ENCODE results near the gene PLXNA2.
A peak's percentile ranks its signal among the peaks of the same experiment; 100 is the strongest.

PLXNA2 gene

DNA sequence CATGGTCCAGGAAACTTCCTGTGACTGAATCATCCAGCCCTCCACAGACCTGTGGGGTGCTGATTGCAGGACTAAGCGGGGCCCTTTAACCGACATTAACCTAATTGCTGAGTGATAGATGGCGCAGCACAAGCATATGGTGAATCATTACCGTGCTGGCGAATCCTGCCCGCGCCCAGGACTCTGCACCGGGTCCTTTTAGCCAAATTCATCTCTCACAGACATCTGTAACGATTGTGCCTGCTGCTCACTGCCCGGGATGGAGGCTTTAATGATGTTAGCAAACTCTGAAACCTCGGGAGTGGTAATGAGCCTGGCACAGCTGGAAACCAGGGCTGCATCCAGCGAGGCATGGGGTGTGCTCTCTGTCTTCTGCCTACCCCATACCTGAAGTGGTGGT lies 185.9 kb downstream of the PLXNA2 start:
- no peak for DNase-seq

DNA sequence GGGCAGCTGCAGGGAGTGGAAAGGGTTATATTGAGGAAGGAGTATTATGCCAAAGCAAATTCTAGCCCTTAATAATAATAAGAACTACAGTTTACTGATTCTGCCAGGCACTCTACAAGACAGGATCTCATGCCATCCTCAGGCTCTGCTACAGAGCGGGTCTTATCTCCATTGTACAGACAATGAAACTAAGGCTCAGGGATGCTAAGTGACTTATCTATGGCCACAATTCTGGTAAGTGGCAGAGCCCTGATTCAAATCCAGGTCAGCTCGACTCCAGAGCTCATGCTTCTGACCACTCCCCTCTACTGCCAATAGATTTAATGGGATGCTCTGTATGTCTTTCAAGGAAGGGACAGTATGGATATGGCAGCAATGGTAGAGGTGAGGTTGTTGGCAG lies 187.1 kb downstream of the PLXNA2 start:
- DNase-seq = no peak

GRCh38 chr1:208055535-208055934 lies 188.6 kb downstream of the PLXNA2 start:
- DNase-seq = no peak

GRCh38 chr1:208054911-208055379 lies 189.2 kb downstream of the PLXNA2 start:
- no peak for DNase-seq

GRCh38 chr1:208054485-208054884 lies 189.7 kb downstream of the PLXNA2 start:
- no peak for DNase-seq

GRCh38 chr1:208053661-208054060 lies 190.5 kb downstream of the PLXNA2 start:
- DNase-seq = no peak

GRCh38 chr1:208052926-208053407 lies 191.2 kb downstream of the PLXNA2 start:
- no peak for DNase-seq

- no peak for DNase-seq
These were observed 192.0 kb downstream of the PLXNA2 start for GRCh38 chr1:208052135-208052534.

- DNase-seq = no peak
These were observed 192.5 kb downstream of the PLXNA2 start for GRCh38 chr1:208051651-208052050.

DNA sequence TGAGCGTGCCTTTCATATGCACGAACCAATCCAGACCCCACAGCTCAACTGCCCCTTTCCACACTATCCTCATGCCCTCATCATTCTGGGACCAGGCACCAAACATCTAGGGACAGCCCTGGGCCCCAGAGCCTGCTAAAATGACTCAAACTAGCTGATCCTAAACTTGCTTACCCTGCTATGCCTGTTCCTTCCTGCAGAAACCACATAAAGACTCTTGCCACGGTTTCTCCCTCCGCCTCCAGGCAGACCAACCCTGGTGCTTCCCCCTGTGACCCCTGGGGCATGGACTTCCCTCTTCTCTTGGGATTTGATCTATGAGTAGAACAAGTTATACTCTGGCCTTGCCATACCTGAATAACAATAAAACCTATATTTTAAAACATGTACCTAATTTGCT lies 195.3 kb downstream of the PLXNA2 start:
- peak; percentile 65 for DNase-seq

- DNase-seq = no peak
These were observed 196.2 kb downstream of the PLXNA2 start for GRCh38 chr1:208047975-208048374.

DNA sequence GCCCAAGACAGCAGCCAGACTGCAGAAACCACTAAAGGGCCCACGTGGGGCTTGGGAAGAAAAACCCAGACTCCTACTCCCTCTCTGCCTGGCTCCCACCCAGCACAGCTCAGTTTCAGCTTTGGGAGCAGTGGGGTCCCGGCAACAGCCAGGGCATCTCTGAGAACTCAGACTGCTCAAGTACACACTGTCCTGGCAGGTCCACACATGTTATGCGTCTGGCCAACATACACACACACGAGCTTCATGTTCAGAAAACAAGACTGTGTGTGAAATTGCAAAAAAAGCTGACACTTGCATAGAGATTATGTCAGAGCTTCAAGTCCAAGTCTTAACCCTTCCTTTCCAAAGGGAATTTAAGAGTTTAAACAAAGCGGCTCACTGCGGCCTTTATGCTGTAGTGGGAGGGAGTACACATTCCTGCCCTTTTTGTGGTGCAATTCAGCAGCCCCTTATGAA lies 196.7 kb downstream of the PLXNA2 start:
- DNase-seq = no peak

GRCh38 chr1:208045463-208046260 lies 198.5 kb downstream of the PLXNA2 start:
- DNase-seq = no peak

DNA sequence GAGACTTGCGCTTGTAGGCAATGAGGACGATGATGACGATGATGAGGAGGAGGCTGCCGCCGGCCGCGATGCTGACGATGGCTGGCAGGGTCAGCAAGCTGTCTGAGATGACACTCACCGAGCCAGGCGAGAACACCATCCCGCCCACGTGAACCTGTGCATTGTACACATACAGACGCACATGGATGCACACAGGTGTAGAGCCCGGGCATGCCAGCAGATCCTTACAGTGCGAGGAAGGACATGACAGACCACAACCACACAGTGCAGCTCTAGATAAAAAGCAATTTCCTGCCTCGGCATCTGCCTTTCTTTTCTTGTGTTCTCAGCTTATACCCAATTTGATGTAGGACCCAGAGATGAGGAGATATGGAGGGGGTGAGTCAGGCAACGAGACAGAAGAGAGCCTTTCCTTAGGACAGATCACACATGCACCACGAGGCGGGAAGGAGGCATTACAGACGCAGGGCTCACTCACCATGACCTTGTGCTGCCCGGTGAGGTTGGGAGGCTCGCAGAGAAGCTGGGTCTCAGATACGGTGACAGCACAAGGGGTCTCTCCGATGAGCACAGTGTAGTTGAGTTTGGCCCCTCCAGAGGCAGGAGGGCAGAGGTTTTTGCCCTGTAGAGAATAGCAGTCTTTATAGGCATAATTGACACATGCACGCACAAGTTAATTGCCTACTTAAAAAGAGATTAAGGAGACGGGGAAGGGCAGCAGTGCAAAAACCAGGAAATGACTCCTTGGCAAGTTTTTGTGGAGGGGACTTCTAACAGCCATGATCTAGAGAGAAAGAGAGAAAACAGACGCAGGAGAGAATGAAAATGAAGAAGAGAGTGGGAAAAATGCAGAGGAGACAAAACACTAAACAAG lies 199.4 kb downstream of the PLXNA2 start:
- DNase-seq = no peak

DNA sequence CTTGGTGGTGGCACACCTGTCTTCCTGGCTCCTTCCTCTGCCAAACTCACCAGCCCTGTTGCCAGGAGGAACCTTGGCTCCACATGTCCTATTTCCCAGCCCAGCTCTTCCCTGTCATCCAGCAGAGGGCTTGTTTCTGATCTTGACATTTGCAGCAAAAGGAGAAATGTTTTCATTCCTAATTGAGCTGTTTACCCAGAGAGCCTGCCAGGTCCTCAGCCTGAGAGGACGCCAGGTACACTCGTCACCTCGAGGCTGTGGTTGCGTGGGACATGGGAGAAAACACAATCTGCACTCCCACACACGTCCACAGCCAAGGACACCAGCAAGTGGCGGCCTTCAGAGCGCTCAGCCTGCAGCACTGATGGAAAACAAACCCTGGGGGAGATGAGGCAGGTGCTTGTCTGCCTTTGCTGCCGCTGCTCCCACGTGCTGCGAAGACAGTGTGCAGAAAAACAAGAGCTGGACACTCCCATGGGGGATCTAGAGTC lies 200.4 kb downstream of the PLXNA2 start:
- DNase-seq = no peak

- no peak for DNase-seq
These were observed 201.3 kb downstream of the PLXNA2 start for GRCh38 chr1:208042868-208043267.

DNA sequence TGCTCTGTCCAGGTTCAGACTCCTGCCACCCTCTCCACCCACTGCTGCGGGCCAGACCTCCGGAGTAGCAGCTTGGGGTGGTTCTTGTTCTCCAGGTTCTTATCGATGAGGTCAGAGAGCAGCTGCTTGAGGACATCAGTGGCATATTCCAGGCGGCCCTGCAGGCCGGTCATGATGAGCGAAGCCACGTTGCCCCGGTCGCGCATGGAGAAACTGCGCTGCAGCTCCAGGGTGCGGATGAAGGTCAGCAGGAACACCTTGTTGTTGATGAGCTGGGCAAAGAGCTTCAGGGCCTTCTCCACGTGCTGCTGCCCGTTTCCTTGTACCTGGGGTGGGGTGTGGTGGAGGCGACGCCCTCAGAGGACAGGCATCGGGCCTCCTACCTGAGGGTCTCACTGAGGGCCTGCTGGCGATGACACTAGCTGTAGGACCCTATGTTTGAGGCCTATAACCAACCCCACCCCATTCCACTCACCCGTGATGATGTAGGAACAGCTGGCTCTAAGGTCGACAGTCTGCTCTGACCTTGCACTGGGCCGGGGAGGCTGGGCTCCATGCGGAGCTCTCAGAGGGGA lies 202.1 kb downstream of the PLXNA2 start:
- DNase-seq = no peak

GRCh38 chr1:208041505-208041904 lies 202.7 kb downstream of the PLXNA2 start:
- no peak for DNase-seq

DNA sequence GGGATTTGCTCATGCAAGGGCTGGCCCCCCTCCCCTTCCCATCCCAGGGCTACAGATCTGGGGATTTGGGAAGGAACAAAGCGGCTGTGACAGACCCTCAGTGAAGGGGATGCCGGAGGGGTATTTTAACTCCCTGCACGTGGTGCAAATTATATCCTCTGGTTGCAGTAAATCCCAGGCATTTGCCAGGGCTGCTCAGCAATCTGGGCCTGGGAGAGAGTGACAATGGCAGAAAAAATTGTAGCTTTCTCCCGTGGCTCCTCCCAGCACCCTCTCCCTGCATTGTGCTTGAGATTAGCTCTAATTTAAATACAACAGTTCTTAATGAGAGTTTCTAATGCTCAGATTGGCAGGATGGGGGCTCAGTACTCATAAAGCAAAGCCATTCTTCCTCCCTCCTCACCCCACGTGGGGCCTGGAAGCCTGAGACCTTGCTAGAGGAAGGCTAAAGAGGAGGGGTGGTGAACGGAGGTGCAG lies 203.3 kb downstream of the PLXNA2 start:
- DNase-seq = no peak

- no peak for DNase-seq
These were observed 204.4 kb downstream of the PLXNA2 start for GRCh38 chr1:208039536-208040332.

GRCh38 chr1:208038303-208038702 lies 205.9 kb downstream of the PLXNA2 start:
- DNase-seq = no peak

Measured in MV-4-11 (cell line).